GM12878 (cell line): ENCODE data around the gene THSD4. TPM values are rescaled to one million over a fixed set of nuclear protein-coding genes. Genes with fewer than 3 reads are reported as not detected.

Experiments
- ATAC-seq: fragments of 200-7000 bp; cut with Tn5 transposase; 3 replicates; pipeline ENCODE4 v1.9.1; 2020; ENCODE audit warnings: mild to moderate bottlenecking, moderate library complexity
- BruUV-seq: library from RNA; stranded (reverse); fragments of 400-500 nt; replicated peaks from 2 replicates; lab custom pipeline; 2021; lab: Mats Ljungman, UMichigan
- CTCF ChIA-PET: fragments of 300-600 bp; sonication (Branson Sonifier 250); formaldehyde crosslinking; extraction: SDS; loops from one replicate; lab custom pipeline; 2021; ENCODE audit warnings: inconsistent platforms; lab: Yijun Ruan, JAX
- POLR2A ChIA-PET: fragments of 350-600 bp; formaldehyde crosslinking; extraction: SDS; loops from one replicate; lab custom pipeline; 2021; ENCODE audit warnings: inconsistent platforms; lab: Charles Lee
- RAD21 ChIA-PET: fragments of 300-600 bp; sonication (Branson Sonifier 250); formaldehyde crosslinking; loops from one replicate; lab custom pipeline; 2023; ENCODE audit warnings: antibody characterized with exemption; ENCODE audit not compliant: unreplicated experiment; lab: Charles Lee
- SMC1A ChIA-PET: fragments of 300-600 bp; sonication (Branson Sonifier 250); formaldehyde crosslinking; loops from one replicate; lab custom pipeline; 2023; ENCODE audit not compliant: unreplicated experiment, uncharacterized antibody; lab: Charles Lee
- DNase-seq: peaks from one replicate; pipeline ENCODE4 v3.0.0-alpha.2; 2011; ENCODE audit warnings: low read depth, low spot score
- FAIRE-seq: peaks from 3 replicates; lab custom pipeline; 2011; peaks lifted over from hg19 to GRCh38; lab: Jason Lieb, UNC
- H2AFZ ChIP-seq: 2 replicates; pipeline ENCODE4 v1.6.0; 2011; ENCODE audit warnings: low read depth, low read length, control low read depth; ENCODE audit not compliant: control insufficient read depth
- H3K27ac ChIP-seq: 2 replicates; pipeline ENCODE4 v1.5.1; 2011; ENCODE audit warnings: control low read depth; ENCODE audit not compliant: control insufficient read depth, insufficient read depth
- H3K27me3 ChIP-seq, 2 experiments: replicated peaks in 1 of 2; 2 replicates each; pipeline versions ENCODE4 v1.6.0 to v1.6.1; 2011; ENCODE audit warnings: low read length in 1 of 2; ENCODE audit not compliant: control insufficient read depth in 2 of 2, insufficient read depth in 2 of 2
- H3K36me3 ChIP-seq, 2 experiments: 2 replicates each; pipeline ENCODE4 v1.5.1; 2011; ENCODE audit warnings: low read length in 1 of 2; ENCODE audit not compliant: control insufficient read depth in 2 of 2, insufficient read depth in 2 of 2
- H3K4me1 ChIP-seq: 2 replicates; pipeline ENCODE4 v1.6.1; 2011; ENCODE audit warnings: mild to moderate bottlenecking, low read length, moderate library complexity, mixed read lengths; ENCODE audit not compliant: control insufficient read depth, insufficient read depth
- H3K4me2 ChIP-seq: 2 replicates; pipeline ENCODE4 v1.6.0; 2011; ENCODE audit warnings: control low read depth; ENCODE audit not compliant: control insufficient read depth, insufficient read depth
- H3K4me3 ChIP-seq: fragments of 200-600 bp; sonication (generic); 2 replicates; pipeline ENCODE4 v1.5.1; 2016
- H3K79me2 ChIP-seq: 2 replicates; pipeline ENCODE4 v1.6.0; 2011; ENCODE audit warnings: low read length; ENCODE audit not compliant: control insufficient read depth, insufficient read depth
- H3K9ac ChIP-seq: 2 replicates; pipeline ENCODE4 v1.8.0; 2011; ENCODE audit warnings: low read length, control low read depth, mixed read lengths; ENCODE audit not compliant: control insufficient read depth, insufficient read depth
- H3K9me3 ChIP-seq: replicated peaks from 3 replicates; pipeline ENCODE4 v1.5.1; 2011; ENCODE audit warnings: mild to moderate bottlenecking, low read length; ENCODE audit not compliant: control insufficient read depth, insufficient read depth
- H4K20me1 ChIP-seq: 2 replicates; pipeline ENCODE4 v1.6.0; 2011; ENCODE audit not compliant: control insufficient read depth, insufficient read depth
- HDAC2 ChIP-seq: fragments of 200-600 bp; sonication (generic); IDR thresholded peaks from 2 replicates; pipeline ENCODE4 v1.6.1; 2017
- JUNB ChIP-seq: IDR thresholded peaks from 2 replicates; pipeline ENCODE4 v1.6.1; 2016; ENCODE audit warnings: antibody characterized with exemption, mild to moderate bottlenecking
- NKRF ChIP-seq: fragments of 450-650 bp; conservative IDR thresholded peaks from 2 replicates; pipeline ENCODE4 v1.6.1; 2017; ENCODE audit warnings: mild to moderate bottlenecking, moderate library complexity
- POLR2A ChIP-seq: IDR thresholded peaks from 2 replicates; pipeline ENCODE4 v1.6.1; 2011; ENCODE audit warnings: low read depth, mild to moderate bottlenecking, low read length
- POU2F2 ChIP-seq: IDR thresholded peaks from 3 replicates; pipeline ENCODE4 v1.6.1; 2011; ENCODE audit warnings: low read depth, mild to moderate bottlenecking, low read length, borderline replicate concordance
- SIN3A ChIP-seq: IDR thresholded peaks from 2 replicates; pipeline ENCODE4 v1.6.1; 2012; ENCODE audit warnings: low read depth, low read length, improper control_type of control experiment
- SKIL ChIP-seq: fragments of 450-650 bp; IDR thresholded peaks from 2 replicates; pipeline ENCODE4 v1.6.1; 2017; ENCODE audit warnings: mild to moderate bottlenecking, low read depth, inconsistent platforms; ENCODE audit not compliant: poor library complexity, severe bottlenecking
- SRF ChIP-seq, 2 experiments: IDR thresholded peaks; 2 replicates each; pipeline ENCODE4 v1.6.1; 2011; ENCODE audit warnings: low read depth in 2 of 2, low read length in 2 of 2, mild to moderate bottlenecking in 1 of 2, moderate library complexity in 1 of 2
- USF2 ChIP-seq: IDR thresholded peaks from 2 replicates; pipeline ENCODE4 v1.6.1; 2011; ENCODE audit warnings: low read depth, low read length, improper control_type of control experiment, borderline replicate concordance
- ZNF687 ChIP-seq: fragments of 450-650 bp; IDR thresholded peaks from 2 replicates; pipeline ENCODE4 v1.6.1; 2017; ENCODE audit warnings: mild to moderate bottlenecking, moderate library complexity
- WGBS: methylation state at CpG from one replicate; pipeline ENCODE4 v1.1.6; 2016; ENCODE audit warnings: low lambda C conversion rate; ENCODE audit not compliant: insufficient replicate concordance, insufficient coverage; ENCODE audit errors: missing lambda C conversion rate; 5-methylcytosine and 5-hydroxymethylcytosine counted together
- in situ Hi-C: fragments of 300-500 bp; cut with MboI; formaldehyde crosslinking; loops from 9 replicates; pipeline ENCODE4 v1.14.3; 2018; ENCODE audit warnings: mixed read lengths
- intact Hi-C: fragments of 100-400 bp; cut with micrococcal nuclease; formaldehyde crosslinking; loops from one replicate; pipeline ENCODE4 v1.14.2; 2022; ENCODE audit not compliant: unreplicated experiment
- polyA plus RNA-seq, 11 experiments: library from polyadenylated mRNA; depleted of rRNA in 4 of 11; unstranded in 6 of 11; stranded (reverse) in 5 of 11; fragments of >200 nt; fragmentation: Nextera tagmentation in 4 of 11; fragmentation: Illumina TruSeq in 1 of 11; extraction: Ambion mirVana in 4 of 11; extraction: Trizol in 1 of 11; gene quantifications; 1 replicate in 1 of 11; 2 replicates in 10 of 11; pipeline versions ENCODE4 v1.2.1 to v1.2.3, GENCODE V29; 2011 to 2016; ENCODE audit warnings: inconsistent platforms in 2 of 11, missing spikeins in 2 of 11, low read depth in 1 of 11
- total RNA-seq, 4 experiments: library from RNA; depleted of rRNA in 3 of 4; stranded (reverse); fragments of >200 nt in 3 of 4; fragmentation: Illumina TruSeq in 1 of 4; extraction: Trizol in 1 of 4; gene quantifications; 2 replicates each; pipeline versions ENCODE4 v1.2.1 to v1.2.3, GENCODE V29; 2013 to 2021

Gene THSD4
- total and polyA plus RNA-seq, 10 of the 15 experiments (the other 5 are each of a cell fraction or from before 2014, with no cell fraction given): 0.04 to 0.13 (median 0.05) TPM; not detected in 7

GRCh38 chr15:71758711-71759110 lies 643.4 kb downstream of the THSD4 start:
- Histone ChIP-seq H3K4me3 (no peak overlapping the region), H3K9me3 (no peaks in the 10 kb centered on the region; the same call in 2 of the 3 replicates), H3K9ac (no peak overlapping the region), H3K4me2 (no peak overlapping the region), H3K27me3 (no peaks in the 10 kb centered on the region; a peak in 1 of 4 replicates), H3K27ac (no peak overlapping the region), H3K79me2 (no peaks in the 10 kb centered on the region), H2AFZ (no peak overlapping the region), H3K4me1 (no peaks in the 10 kb centered on the region), H4K20me1 (no peaks in the 10 kb centered on the region), H3K36me3 (no peaks in the 10 kb centered on the region)
- BruUV-seq: no TSS peak
- CTCF ChIA-PET: no interaction called here
- ATAC-seq (no peak), FAIRE-seq (no peak), DNase-seq (no peak)
- 94% methylated on average over 2 of the region's 2 CpGs for WGBS
- RAD21 ChIA-PET: no interaction called here
- no peak for TF ChIP-seq HDAC2
- no peak for TF ChIP-seq NKRF
- TF ChIP-seq SRF (IDR thresholded peaks at IDR 0.05; ENCODE audit: low read depth in 2 of 2, low read length in 2 of 2): no peak
- no peak for TF ChIP-seq POU2F2
- no peak for TF ChIP-seq SKIL
- no peak for TF ChIP-seq JUNB
- no peak for TF ChIP-seq SIN3A
- TF ChIP-seq ZNF687: no peak
- no peak for TF ChIP-seq POLR2A
- TF ChIP-seq USF2: no peak
- in situ Hi-C loops: no loop called here
- intact Hi-C loops: no loop called here
- POLR2A ChIA-PET: no interaction called here
- SMC1A ChIA-PET: interaction anchor here (0.5 kb wide), 1 partner anchor 22 kb away, joined by 3 read pairs; no protein-coding TSS in a partner anchor
